Mesendoderm (in vitro differentiated cells): ENCODE data around the gene GADD45B.

Experiments
- DNase-seq: peaks from one replicate; pipeline ENCODE4 v3.0.0; 2013
- H2AK5ac ChIP-seq: 2 replicates; pipeline ENCODE4 v1.6.1; 2013; ENCODE audit warnings: low read length, inconsistent platforms
- H2BK120ac ChIP-seq: 2 replicates; pipeline ENCODE4 v1.6.1; 2013; ENCODE audit warnings: low read depth, mild to moderate bottlenecking, low read length, moderate library complexity, mixed read lengths
- H2BK15ac ChIP-seq: replicated peaks from 2 replicates; pipeline ENCODE4 v1.6.1; 2013; ENCODE audit warnings: low read depth, mild to moderate bottlenecking, moderate library complexity
- H2BK5ac ChIP-seq: 2 replicates; pipeline ENCODE4 v1.6.1; 2013; ENCODE audit warnings: low read length, inconsistent platforms
- H3K18ac ChIP-seq: 2 replicates; pipeline ENCODE4 v1.6.1; 2013; ENCODE audit warnings: mild to moderate bottlenecking, low read length, mixed read lengths
- H3K23ac ChIP-seq: one replicate; pipeline ENCODE4 v1.6.1; 2013; ENCODE audit warnings: low read length
- H3K27ac ChIP-seq: 2 replicates; pipeline ENCODE4 v1.5.1; 2013; ENCODE audit warnings: low read depth, mild to moderate bottlenecking, inconsistent platforms, low read length, moderate library complexity
- H3K27me3 ChIP-seq: 2 replicates; pipeline ENCODE4 v1.6.1; 2013; ENCODE audit warnings: low read length, control low read depth, mild to moderate bottlenecking, inconsistent platforms; ENCODE audit not compliant: insufficient read depth, poor library complexity
- H3K36me3 ChIP-seq: 2 replicates; pipeline ENCODE4 v1.6.1; 2013; ENCODE audit warnings: low read length, inconsistent platforms; ENCODE audit not compliant: control insufficient read depth, insufficient read depth
- H3K4ac ChIP-seq: one replicate; pipeline ENCODE4 v1.6.1; 2013; ENCODE audit warnings: low read depth, mild to moderate bottlenecking, low read length, moderate library complexity
- H3K4me1 ChIP-seq: 2 replicates; pipeline ENCODE4 v1.6.1; 2013; ENCODE audit warnings: low read depth, low read length, inconsistent platforms; ENCODE audit not compliant: control insufficient read depth
- H3K4me2 ChIP-seq: 2 replicates; pipeline ENCODE4 v1.6.1; 2013; ENCODE audit warnings: low read length
- H3K4me3 ChIP-seq: 2 replicates; pipeline ENCODE4 v1.5.1; 2013; ENCODE audit warnings: mild to moderate bottlenecking, low read length
- H3K56ac ChIP-seq: one replicate; pipeline ENCODE4 v1.6.1; 2013; ENCODE audit warnings: low read length
- H3K79me1 ChIP-seq: 2 replicates; pipeline ENCODE4 v1.6.1; 2013; ENCODE audit warnings: low read length, inconsistent platforms
- H3K79me2 ChIP-seq: 2 replicates; pipeline ENCODE4 v1.6.1; 2013; ENCODE audit warnings: mild to moderate bottlenecking, low read length; ENCODE audit not compliant: control insufficient read depth, insufficient read depth
- H3K9ac ChIP-seq: 2 replicates; pipeline ENCODE4 v1.6.1; 2013; ENCODE audit warnings: low read length, inconsistent platforms
- H4K5ac ChIP-seq: one replicate; pipeline ENCODE4 v1.6.1; 2013; ENCODE audit warnings: low read length
- H4K8ac ChIP-seq: one replicate; pipeline ENCODE4 v1.6.1; 2013; ENCODE audit warnings: low read depth, mild to moderate bottlenecking, control low read depth, low read length, moderate library complexity
- WGBS: extraction: QIAGEN DNeasy Blood & Tissue Kit; methylation state at CpG from one replicate; pipeline ENCODE4 v1.1.7; 2013; ENCODE audit warnings: low lambda C conversion rate, missing lambda C conversion rate; ENCODE audit not compliant: insufficient coverage; ENCODE audit errors: extremely low coverage; 5-methylcytosine and 5-hydroxymethylcytosine counted together

Gene GADD45B

GRCh38 chr19:2434267-2434666 lies 41.7 kb upstream of the GADD45B start:
- H2AK5ac ChIP-seq, result no peak overlapping the region
- peaks cover 11% of the 10 kb centered on the region for H3K79me1 ChIP-seq
- H3K4me3 ChIP-seq, result no peak overlapping the region
- no peak overlapping the region for H3K18ac ChIP-seq
- H3K56ac ChIP-seq, result no peak overlapping the region
- H3K4me1 ChIP-seq, result no peaks in the 10 kb centered on the region
- DNase-seq, result no peak
- H3K4me2 ChIP-seq, result no peak overlapping the region
- no peak overlapping the region for H2BK15ac ChIP-seq
- no peak overlapping the region for H3K23ac ChIP-seq
- H3K9ac ChIP-seq, result no peak overlapping the region
- H4K5ac ChIP-seq, result no peak overlapping the region
- H3K79me2 ChIP-seq, result peaks cover 5% of the 10 kb centered on the region
- H3K27ac ChIP-seq, result no peak overlapping the region
- H3K27me3 ChIP-seq, result no peaks in the 10 kb centered on the region
- no CpG with 5 or more reads among the region's 22 CpGs for WGBS
- H3K4ac ChIP-seq, result no peak overlapping the region
- no peak overlapping the region for H2BK5ac ChIP-seq
- no peak overlapping the region for H4K8ac ChIP-seq
- H2BK120ac ChIP-seq, result no peak overlapping the region
- H3K36me3 ChIP-seq, result peaks cover 28% of the 10 kb centered on the region

GRCh38 chr19:2434721-2435265 lies 41.1 kb upstream of the GADD45B start:
- H2BK15ac ChIP-seq, result no peak overlapping the region
- peaks cover 28% of the 10 kb centered on the region for H3K36me3 ChIP-seq
- no peak overlapping the region for H2AK5ac ChIP-seq
- H3K4me1 ChIP-seq, result no peaks in the 10 kb centered on the region
- no peak overlapping the region for H3K23ac ChIP-seq
- H3K27ac ChIP-seq, result no peak overlapping the region
- no peak overlapping the region for H3K9ac ChIP-seq
- H3K4me3 ChIP-seq, result no peak overlapping the region
- H3K27me3 ChIP-seq, result no peaks in the 10 kb centered on the region
- H3K4ac ChIP-seq, result no peak overlapping the region
- no peak overlapping the region for H4K8ac ChIP-seq
- DNase-seq, result no peak
- H3K79me1 ChIP-seq, result peaks cover 13% of the 10 kb centered on the region
- no peak overlapping the region for H2BK120ac ChIP-seq
- H3K4me2 ChIP-seq, result no peak overlapping the region
- peaks cover 6% of the 10 kb centered on the region for H3K79me2 ChIP-seq
- H4K5ac ChIP-seq, result no peak overlapping the region
- no CpG with 5 or more reads among the region's 42 CpGs for WGBS
- H2BK5ac ChIP-seq, result no peak overlapping the region
- H3K56ac ChIP-seq, result no peak overlapping the region
- H3K18ac ChIP-seq, result no peak overlapping the region

- DNase-seq, result no peak
- Histone ChIP-seq H3K4me1 (no peaks in the 10 kb centered on the region), H3K27me3 (no peaks in the 10 kb centered on the region), H3K4me3 (no peak overlapping the region), H3K27ac (no peak overlapping the region), H3K79me2 (peaks cover 8% of the 10 kb centered on the region), H3K23ac (no peak overlapping the region), H4K5ac (no peak overlapping the region), H3K18ac (no peak overlapping the region), H3K4ac (no peak overlapping the region), H3K79me1 (peaks cover 19% of the 10 kb centered on the region), H3K36me3 (peaks cover 21% of the 10 kb centered on the region), H2BK15ac (no peak overlapping the region), H2BK5ac (no peak overlapping the region), H2AK5ac (no peak overlapping the region), H3K4me2 (no peak overlapping the region), H4K8ac (no peak overlapping the region), H3K56ac (no peak overlapping the region), H2BK120ac (no peak overlapping the region), H3K9ac (no peak overlapping the region)
- WGBS, result no CpG with 5 or more reads among the region's 39 CpGs
Observed at GRCh38 chr19:2436384-2436783, 39.5 kb upstream of the GADD45B start.

GRCh38 chr19:2436926-2437325 lies 39.0 kb upstream of the GADD45B start:
- H4K8ac ChIP-seq, result no peak overlapping the region
- no peak overlapping the region for H3K4ac ChIP-seq
- no peak overlapping the region for H3K23ac ChIP-seq
- no peak overlapping the region for H3K4me3 ChIP-seq
- H3K4me1 ChIP-seq, result no peaks in the 10 kb centered on the region
- no CpG with 5 or more reads among the region's 15 CpGs for WGBS
- peaks cover 21% of the 10 kb centered on the region for H3K36me3 ChIP-seq
- no peak overlapping the region for H2BK5ac ChIP-seq
- H3K9ac ChIP-seq, result no peak overlapping the region
- H4K5ac ChIP-seq, result no peak overlapping the region
- peaks cover 13% of the 10 kb centered on the region for H3K79me2 ChIP-seq
- no peak for DNase-seq
- H2BK120ac ChIP-seq, result no peak overlapping the region
- H3K27ac ChIP-seq, result no peak overlapping the region
- no peaks in the 10 kb centered on the region for H3K27me3 ChIP-seq
- no peak overlapping the region for H2AK5ac ChIP-seq
- peaks cover 22% of the 10 kb centered on the region for H3K79me1 ChIP-seq
- no peak overlapping the region for H2BK15ac ChIP-seq
- no peak overlapping the region for H3K4me2 ChIP-seq
- H3K56ac ChIP-seq, result no peak overlapping the region
- H3K18ac ChIP-seq, result no peak overlapping the region

- Histone ChIP-seq H2AK5ac (no peak overlapping the region), H4K5ac (no peak overlapping the region), H3K23ac (no peak overlapping the region), H3K4me1 (no peaks in the 10 kb centered on the region), H4K8ac (no peak overlapping the region), H3K27me3 (no peaks in the 10 kb centered on the region), H3K4me2 (no peak overlapping the region), H3K79me2 (peaks cover 16% of the 10 kb centered on the region), H2BK120ac (no peak overlapping the region), H2BK5ac (no peak overlapping the region), H3K18ac (no peak overlapping the region), H3K9ac (no peak overlapping the region), H3K36me3 (peaks cover 21% of the 10 kb centered on the region), H3K79me1 (peaks cover 25% of the 10 kb centered on the region), H3K4me3 (no peak overlapping the region), H2BK15ac (no peak overlapping the region), H3K56ac (no peak overlapping the region), H3K27ac (no peak overlapping the region), H3K4ac (no peak overlapping the region)
- no peak for DNase-seq
- WGBS, result no CpG with 5 or more reads among the region's 20 CpGs
Observed at GRCh38 chr19:2438178-2438577, 37.7 kb upstream of the GADD45B start.

GRCh38 chr19:2440515-2440914 lies 35.4 kb upstream of the GADD45B start:
- no peaks in the 10 kb centered on the region for H3K27me3 ChIP-seq
- no peak overlapping the region for H2AK5ac ChIP-seq
- H3K79me1 ChIP-seq, result peaks cover 31% of the 10 kb centered on the region
- no peak overlapping the region for H2BK120ac ChIP-seq
- H3K4me1 ChIP-seq, result no peaks in the 10 kb centered on the region
- H2BK5ac ChIP-seq, result no peak overlapping the region
- WGBS, result 100% methylated on average over 1 of the region's 1 CpG
- H4K5ac ChIP-seq, result no peak overlapping the region
- H2BK15ac ChIP-seq, result no peak overlapping the region
- H3K4me3 ChIP-seq, result no peak overlapping the region
- no peak overlapping the region for H3K4me2 ChIP-seq
- no peak overlapping the region for H3K23ac ChIP-seq
- no peak overlapping the region for H4K8ac ChIP-seq
- peaks cover 34% of the 10 kb centered on the region for H3K79me2 ChIP-seq
- no peak overlapping the region for H3K18ac ChIP-seq
- H3K9ac ChIP-seq, result no peak overlapping the region
- H3K4ac ChIP-seq, result no peak overlapping the region
- no peak overlapping the region for H3K56ac ChIP-seq
- peaks cover 17% of the 10 kb centered on the region for H3K36me3 ChIP-seq
- H3K27ac ChIP-seq, result no peak overlapping the region
- DNase-seq, result no peak
